GM21526 (cell line): ENCODE measurements around the gene CYP2S1.
"Not testable (repeated sequence)": the region's sequence is repeated elsewhere in the genome, so short reads cannot be mapped to it uniquely, and the experiment has no call there.

ENCODE experiments used
- ATAC-seq: cut with Tn5 transposase; IDR thresholded peaks from one replicate; pipeline ENCODE4 v1.9.1; 2021; ENCODE audit warnings: moderate library complexity; ENCODE audit not compliant: unreplicated experiment, low FRiP score

The CYP2S1 gene, protein sequence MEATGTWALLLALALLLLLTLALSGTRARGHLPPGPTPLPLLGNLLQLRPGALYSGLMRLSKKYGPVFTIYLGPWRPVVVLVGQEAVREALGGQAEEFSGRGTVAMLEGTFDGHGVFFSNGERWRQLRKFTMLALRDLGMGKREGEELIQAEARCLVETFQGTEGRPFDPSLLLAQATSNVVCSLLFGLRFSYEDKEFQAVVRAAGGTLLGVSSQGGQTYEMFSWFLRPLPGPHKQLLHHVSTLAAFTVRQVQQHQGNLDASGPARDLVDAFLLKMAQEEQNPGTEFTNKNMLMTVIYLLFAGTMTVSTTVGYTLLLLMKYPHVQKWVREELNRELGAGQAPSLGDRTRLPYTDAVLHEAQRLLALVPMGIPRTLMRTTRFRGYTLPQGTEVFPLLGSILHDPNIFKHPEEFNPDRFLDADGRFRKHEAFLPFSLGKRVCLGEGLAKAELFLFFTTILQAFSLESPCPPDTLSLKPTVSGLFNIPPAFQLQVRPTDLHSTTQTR

DNA sequence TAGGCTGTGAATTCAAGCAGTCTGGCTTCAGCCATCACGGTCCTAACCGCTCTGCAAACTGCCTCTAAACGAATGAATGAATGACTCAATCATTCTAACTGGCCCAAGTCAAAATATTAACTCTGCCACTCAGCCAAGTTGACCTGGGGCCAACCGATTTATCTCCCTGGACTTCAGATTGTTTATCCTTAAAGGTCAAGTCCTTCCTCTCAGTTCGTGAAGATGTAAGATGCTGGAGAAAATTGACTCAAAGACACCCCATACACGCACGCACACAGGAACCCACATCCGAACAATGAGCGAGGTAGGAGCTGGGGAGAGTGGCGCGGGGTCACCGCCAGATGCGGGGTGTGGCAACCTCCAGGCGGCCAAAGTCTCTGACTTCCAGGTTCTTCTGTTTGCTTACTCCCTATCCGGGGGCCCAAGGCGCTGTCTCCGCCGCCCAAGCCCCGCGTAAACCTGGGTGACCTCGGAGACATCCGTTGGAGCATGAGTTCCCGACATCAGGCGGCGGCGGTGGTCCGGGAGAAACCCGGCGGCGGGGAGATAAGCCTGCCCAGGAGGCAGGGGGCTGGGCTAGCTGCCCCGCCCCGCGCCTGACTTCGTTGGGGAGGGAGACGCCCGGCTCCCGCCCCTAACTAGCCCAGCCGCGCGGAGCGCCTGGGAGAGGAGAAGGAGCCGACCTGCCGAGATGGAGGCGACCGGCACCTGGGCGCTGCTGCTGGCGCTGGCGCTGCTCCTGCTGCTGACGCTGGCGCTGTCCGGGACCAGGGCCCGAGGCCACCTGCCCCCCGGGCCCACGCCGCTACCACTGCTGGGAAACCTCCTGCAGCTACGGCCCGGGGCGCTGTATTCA is at the start of gene CYP2S1:
CYP2S1 (plus strand) TSS at position 646 of the 856 bp plus-strand sequence; CDS start at position 692, 46 bp downstream.
- ATAC-seq, result no peak

DNA sequence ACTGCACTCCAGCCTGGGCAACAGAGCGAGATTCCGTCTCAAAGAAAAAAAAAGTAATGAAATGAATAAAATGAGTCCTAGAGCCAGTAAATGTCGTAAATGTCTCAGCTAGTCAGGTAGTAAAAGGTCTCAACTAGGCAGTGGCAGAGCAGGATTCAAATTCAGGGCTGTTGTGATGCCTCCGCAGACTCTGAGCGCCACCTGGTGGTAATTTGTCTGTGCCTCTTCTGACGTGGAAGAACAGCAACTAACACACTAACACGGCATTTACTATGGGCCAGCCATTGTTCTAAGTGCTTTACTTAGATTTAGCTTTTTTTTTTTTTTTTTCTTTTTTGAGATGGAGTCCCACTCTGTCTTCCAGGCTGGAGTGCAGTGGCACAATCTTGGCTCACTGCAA is 48.6 kb upstream of the CYP2S1 start:
- no peak for ATAC-seq

DNA sequence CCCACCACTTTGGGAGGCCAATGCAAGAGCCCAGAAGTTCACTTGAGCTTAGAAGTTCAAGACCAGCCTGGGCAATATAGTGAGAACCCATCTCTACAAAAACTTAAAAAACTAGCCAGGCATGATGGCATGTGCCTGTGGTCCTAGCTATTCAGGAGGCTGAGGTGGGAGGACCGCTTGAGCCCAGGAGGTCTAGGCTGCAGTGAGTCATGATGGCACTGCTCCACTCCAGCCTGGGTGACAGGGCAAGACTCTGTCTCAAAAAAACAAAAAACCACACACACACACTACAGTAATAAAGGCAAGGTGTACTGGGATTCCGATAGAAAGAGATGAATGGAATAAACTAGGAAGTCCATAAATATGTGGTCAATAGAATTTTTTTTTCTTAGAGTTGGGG is 43.2 kb upstream of the CYP2S1 start:
- no peak for ATAC-seq

GRCh38 chr19:41150986-41151385 is 42.0 kb upstream of the CYP2S1 start:
- not testable (repeated sequence) for ATAC-seq

- ATAC-seq, result no peak
These were observed 39.0 kb upstream of the CYP2S1 start for GRCh38 chr19:41154060-41154459.

- ATAC-seq, result no peak
These were observed 36.8 kb upstream of the CYP2S1 start for GRCh38 chr19:41156207-41156606.

DNA sequence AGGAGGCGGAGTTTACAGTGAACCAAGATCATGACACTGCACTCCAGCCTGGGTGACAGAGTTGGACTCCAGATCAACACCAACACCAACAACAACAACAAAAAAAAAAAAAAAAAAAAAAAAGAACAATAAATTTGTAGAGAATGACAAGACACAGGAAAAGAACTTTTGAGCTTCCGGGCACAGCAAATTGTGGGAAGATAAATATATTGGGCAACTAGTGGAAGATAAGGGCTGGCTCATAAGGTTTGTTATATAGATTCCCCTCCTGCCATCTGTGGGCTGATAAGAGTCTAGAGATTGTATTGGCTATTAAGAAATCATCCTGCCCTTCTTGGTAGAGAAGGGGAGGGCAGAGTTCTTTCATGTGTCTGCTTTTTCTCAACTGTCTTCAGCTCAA is 33.1 kb upstream of the CYP2S1 start:
- ATAC-seq, result no peak

DNA sequence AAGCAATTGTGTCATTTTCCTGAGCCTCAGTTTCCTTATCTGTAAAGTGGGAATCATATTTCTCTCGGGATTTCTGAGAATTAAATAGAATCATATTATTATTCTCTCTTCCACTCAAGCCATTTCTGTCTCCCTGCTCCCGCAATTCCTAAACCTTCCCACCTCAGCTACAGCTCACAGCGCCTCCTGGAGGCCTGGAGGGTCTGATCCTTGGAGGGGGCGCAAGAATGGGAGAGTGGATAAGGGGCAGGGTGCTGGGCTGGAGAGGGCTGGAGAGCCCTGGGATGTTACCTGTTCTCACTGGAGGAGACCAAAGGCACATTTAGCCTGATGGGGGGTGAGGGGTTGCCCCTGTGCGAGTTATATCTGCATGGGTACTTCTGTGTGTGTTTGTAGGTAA is 31.1 kb upstream of the CYP2S1 start:
- ATAC-seq, result no peak

DNA sequence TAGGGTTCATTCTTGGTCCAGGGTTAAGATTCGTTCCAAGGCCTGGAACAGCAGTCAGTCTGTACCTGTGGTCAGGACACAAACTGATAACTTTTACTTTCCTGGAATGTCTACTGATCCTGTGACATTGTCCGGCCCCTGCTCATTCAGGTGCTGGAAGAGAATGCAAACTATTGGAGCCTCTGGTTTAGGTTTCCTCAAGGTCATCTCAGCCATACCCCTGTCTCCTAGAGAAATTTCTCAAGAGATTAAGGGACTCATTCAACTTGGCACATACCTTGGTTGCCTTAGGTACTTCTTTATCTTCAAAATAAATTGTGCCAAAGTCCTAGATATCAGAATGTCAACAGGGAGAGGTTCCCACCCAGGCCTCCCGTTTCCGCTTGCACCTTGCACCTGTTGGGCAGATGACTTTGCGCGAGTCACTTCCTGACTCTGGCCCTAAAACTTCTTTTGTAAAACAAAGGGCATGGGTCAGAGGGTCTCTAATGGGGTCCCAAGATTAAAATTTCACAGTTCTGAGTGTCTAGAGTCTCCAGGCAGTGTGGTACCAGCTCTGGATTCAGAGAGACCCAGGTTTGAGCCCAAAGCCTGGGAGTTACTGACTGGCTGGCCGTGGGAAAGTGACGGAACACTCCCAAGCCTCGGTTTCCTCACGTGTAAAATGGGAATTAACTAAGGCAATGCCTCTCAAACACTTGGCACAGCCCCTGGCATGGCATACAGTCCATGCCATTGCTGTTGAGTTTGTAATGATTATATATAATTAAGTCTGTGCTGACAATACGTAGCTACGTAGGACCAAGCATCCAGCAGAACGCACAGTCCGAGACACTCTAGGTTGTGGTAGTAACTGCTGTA is 25.8 kb upstream of the CYP2S1 start:
- ATAC-seq, result no peak

GRCh38 chr19:41172297-41173164 is 20.5 kb upstream of the CYP2S1 start:
- ATAC-seq, result no peak

GRCh38 chr19:41174297-41174928 is 18.6 kb upstream of the CYP2S1 start:
- ATAC-seq, result no peak

DNA sequence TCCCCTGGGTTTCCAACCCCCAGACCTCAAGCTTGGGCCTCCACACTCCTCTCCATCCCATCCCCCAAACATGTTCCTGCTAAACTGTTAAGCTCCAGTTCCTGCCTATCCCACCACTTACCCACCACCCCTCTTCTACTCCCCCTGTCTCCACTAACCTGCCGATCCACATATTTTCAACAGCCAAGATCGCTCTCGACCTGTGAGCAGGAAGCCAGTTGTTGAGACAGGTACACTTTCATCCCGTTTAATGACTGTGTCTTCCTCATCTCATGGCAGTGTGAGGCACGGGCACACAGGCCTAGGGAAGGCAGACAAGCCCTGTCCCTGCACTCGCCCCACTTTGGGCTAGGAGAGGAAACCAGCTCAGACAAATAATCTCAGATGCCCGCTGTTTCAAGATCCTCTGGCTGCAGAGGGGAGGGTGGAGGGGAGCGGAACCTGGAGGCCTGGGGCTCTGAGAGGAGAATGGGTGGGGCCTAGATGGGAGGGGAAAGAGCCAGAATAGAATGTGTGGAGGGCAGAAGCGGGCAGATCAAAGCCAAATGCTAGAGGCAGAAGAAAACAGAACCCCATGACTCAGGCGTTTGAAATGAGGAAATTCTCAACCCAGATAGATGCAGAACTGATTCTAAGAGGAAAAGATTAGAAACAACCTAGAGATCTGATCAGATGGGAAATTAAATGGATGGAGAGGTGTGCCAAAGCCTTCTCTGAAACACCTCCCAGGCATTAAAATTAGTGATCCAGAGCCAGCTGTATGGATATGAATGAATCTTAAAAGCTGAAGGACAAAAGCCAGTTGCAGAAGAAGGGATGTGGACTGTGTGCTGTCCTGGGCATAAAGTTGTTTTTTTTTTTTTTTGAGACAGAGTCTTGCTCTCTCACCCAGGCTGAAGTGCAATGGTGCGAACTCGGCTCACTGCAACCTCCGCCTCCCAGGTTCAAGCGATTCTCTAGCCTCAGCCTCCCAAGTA is 16.9 kb upstream of the CYP2S1 start:
- no peak for ATAC-seq

DNA sequence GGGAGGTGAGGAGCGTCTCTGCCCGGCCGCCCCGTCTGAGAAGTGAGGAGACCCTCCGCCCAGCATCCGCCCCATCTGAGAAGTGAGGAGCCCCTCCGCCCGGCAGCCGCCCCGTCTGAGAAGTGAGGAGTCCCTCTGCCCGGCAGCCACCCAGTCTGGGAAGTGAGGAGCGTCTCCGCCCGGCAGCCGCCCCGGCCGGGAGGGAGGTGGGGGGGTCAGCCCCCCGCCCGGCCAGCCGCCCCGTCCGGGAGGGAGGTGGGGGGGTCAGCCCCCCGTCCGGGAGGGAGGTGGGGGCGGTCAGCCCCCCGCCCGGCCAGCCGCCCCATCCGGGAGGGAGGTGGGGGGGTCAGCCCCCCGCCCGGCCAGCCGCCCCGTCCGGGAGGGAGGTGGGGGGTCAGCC is 12.8 kb upstream of the CYP2S1 start:
- ATAC-seq, result not testable (repeated sequence)

GRCh38 chr19:41186971-41187883 is 5.8 kb upstream of the CYP2S1 start:
- no peak for ATAC-seq

DNA sequence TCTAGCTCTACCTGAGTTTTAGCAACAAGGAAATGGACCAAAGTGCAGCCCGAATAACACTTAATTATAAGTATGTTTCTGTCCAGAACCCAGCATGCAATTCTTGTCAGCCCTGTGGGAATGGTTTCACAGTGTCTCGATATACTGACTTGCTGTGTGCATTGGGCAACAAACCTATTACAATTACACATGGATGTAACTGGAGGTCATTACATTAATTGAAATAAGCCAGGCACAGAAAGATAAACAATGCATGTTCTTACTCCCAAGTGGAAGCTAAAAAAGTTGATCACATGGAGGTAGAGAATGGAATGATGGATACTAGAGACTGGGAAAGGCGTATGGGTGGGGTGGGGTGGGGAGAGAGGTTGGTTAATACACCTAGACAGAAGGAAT is 5.1 kb upstream of the CYP2S1 start:
- ATAC-seq, result no peak

GRCh38 chr19:41189425-41190065 is 3.5 kb upstream of the CYP2S1 start:
- ATAC-seq, result no peak
